GM12865 (cell line): Measurements from ENCODE around the gene DAP3.
"Not testable (repeated sequence)": the region's sequence is repeated elsewhere in the genome, so short reads cannot be mapped to it uniquely, and the experiment has no call there.

Source experiments
- DNase-seq: peaks from one replicate; pipeline ENCODE4 v3.0.0; 2010; ENCODE audit warnings: low read depth
- H3K4me3 ChIP-seq: 2 replicates; pipeline ENCODE4 v1.5.1; 2011; ENCODE audit warnings: mild to moderate bottlenecking, low read depth, low read length, control low read depth
- CTCF ChIP-seq: IDR thresholded peaks from 2 replicates; pipeline ENCODE4 v1.5.1; 2011; ENCODE audit warnings: low read length, control low read depth, low read depth, inconsistent platforms; ENCODE audit not compliant: insufficient read depth; ENCODE audit errors: missing control alignments

DAP3 gene

GRCh38 chr1:155648207-155649147 is 40.4 kb upstream of the DAP3 start:
- no peak for TF ChIP-seq CTCF
- H3K4me3 ChIP-seq: no peak overlapping the region
- DNase-seq: no peak

GRCh38 chr1:155649676-155650075 is 39.2 kb upstream of the DAP3 start:
- TF ChIP-seq CTCF: no peak
- no peak for DNase-seq

GRCh38 chr1:155650231-155650757 is 38.6 kb upstream of the DAP3 start:
- TF ChIP-seq CTCF: no peak
- DNase-seq: no peak
- no peak overlapping the region for H3K4me3 ChIP-seq

More at GRCh38 chr1:155649676-155650075, 39.2 kb upstream of the DAP3 start:
- H3K4me3 ChIP-seq: no peak overlapping the region

- no peak for DNase-seq
- no peak for TF ChIP-seq CTCF
- H3K4me3 ChIP-seq: no peak overlapping the region
Observed at GRCh38 chr1:155651861-155652661, 36.8 kb upstream of the DAP3 start.

GRCh38 chr1:155652951-155653350 is 35.9 kb upstream of the DAP3 start:
- DNase-seq: no peak
- no peak overlapping the region for H3K4me3 ChIP-seq
- TF ChIP-seq CTCF: no peak

- DNase-seq: no peak
- no peak for TF ChIP-seq CTCF
- H3K4me3 ChIP-seq: no peak overlapping the region
Observed at GRCh38 chr1:155657463-155657862, 31.4 kb upstream of the DAP3 start.

- not testable (repeated sequence) for H3K4me3 ChIP-seq, DNase-seq
Observed at GRCh38 chr1:155661239-155661638, 27.7 kb upstream of the DAP3 start.
